Measurements from ENCODE around the gene TCF12. TPM values are rescaled to one million over a fixed set of nuclear protein-coding genes. Genes with fewer than 3 reads are reported as not detected.

TCF12 gene
- total RNA-seq, 4 donors from 2014 or later, result 50.5 to 117 (median 89.8) TPM

DNA sequence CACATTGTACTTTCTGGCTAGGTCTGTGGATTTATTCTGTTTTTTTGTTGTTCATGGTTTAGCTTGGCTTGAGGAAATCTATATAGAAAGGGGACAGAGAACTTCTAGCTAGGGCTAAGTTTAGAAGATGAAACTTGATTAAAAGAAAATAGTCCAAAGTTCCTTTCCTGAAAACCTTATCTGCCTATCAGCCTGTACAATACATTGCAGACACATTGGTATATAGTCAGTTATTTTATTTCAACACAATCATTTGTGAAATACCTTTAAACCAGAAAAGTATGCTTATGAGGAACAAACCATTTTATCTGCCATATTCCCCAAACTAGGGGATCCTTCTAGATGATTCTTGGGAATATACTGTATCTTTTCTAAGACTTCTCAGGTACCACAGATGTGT is 310.6 kb downstream of the TCF12 start:
- TF ChIP-seq POLR2A (IDR thresholded peaks at IDR 0.05), result no peak
- TF ChIP-seq, protein P1, sequence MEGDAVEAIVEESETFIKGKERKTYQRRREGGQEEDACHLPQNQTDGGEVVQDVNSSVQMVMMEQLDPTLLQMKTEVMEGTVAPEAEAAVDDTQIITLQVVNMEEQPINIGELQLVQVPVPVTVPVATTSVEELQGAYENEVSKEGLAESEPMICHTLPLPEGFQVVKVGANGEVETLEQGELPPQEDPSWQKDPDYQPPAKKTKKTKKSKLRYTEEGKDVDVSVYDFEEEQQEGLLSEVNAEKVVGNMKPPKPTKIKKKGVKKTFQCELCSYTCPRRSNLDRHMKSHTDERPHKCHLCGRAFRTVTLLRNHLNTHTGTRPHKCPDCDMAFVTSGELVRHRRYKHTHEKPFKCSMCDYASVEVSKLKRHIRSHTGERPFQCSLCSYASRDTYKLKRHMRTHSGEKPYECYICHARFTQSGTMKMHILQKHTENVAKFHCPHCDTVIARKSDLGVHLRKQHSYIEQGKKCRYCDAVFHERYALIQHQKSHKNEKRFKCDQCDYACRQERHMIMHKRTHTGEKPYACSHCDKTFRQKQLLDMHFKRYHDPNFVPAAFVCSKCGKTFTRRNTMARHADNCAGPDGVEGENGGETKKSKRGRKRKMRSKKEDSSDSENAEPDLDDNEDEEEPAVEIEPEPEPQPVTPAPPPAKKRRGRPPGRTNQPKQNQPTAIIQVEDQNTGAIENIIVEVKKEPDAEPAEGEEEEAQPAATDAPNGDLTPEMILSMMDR (IDR thresholded peaks at IDR 0.05), result no peak
- H3K4me3 ChIP-seq (ENCODE audit: low read depth, poor library complexity, severe bottlenecking), result no peak overlapping the region
- intact Hi-C loops (cut with DNase I; ENCODE audit: low total_unique reads), result no loop called here
- no peak for DNase-seq (ENCODE audit: low spot score in 2 of 2)

GRCh38 chr15:57231559-57231958 is 313.1 kb downstream of the TCF12 start:
- intact Hi-C loops (cut with DNase I; ENCODE audit: low total_unique reads), result no loop called here
- DNase-seq (ENCODE audit: low spot score in 2 of 2), result no peak
- no peak overlapping the region for H3K4me3 ChIP-seq (ENCODE audit: low read depth, poor library complexity, severe bottlenecking)
- no peak for TF ChIP-seq POLR2A (IDR thresholded peaks at IDR 0.05)
- TF ChIP-seq, protein P1 (IDR thresholded peaks at IDR 0.05), result no peak
- 96 to 98% methylated on average over 1 of the region's 1 CpG for WGBS, 2 donors

DNA sequence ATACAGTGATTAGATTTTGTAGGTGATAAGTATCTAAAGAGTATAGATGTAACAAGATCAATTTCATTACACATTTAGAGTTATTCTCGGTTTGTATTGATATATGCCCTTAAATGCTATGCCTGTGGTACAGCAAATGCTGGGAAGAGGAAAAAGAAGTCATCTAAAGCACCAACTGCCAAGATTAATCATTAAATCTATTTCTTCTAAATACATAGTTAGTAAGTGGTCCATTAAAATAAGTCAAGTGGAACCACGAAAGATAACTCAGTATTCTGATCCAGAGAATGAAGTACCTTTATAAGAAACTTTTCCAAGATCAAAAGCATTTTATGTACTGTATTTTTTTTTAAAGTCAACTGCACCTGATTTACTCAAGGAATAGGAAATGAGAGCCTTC is 315.7 kb downstream of the TCF12 start:
- TF ChIP-seq, protein P1 (IDR thresholded peaks at IDR 0.05), result no peak
- no peak for TF ChIP-seq POLR2A (IDR thresholded peaks at IDR 0.05)
- no peak overlapping the region for H3K4me3 ChIP-seq (ENCODE audit: low read depth, poor library complexity, severe bottlenecking)
- DNase-seq (ENCODE audit: low spot score in 2 of 2), result no peak
- intact Hi-C loops (cut with DNase I; ENCODE audit: low total_unique reads), result no loop called here
- 88 to 91% methylated on average over 2 of the region's 2 CpGs for WGBS, 2 donors

DNA sequence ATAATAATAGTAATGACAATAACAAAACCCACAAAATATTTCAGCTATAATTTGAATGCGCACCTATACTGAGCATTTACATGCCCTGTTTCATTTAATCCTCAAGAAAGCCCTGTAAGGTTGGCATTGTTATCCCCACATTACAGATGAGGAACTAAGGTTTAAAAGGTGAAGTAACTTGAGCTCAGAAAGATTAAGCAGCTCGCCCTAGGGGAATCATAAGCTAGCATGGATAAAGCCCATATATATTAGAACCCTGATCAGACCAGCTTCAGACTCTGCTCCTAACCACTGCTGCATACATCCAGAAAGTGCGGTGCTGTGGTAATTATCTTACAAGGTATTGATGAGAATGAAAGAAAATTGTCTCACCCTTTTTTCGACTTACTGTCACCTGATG is 316.7 kb downstream of the TCF12 start:
- WGBS, 2 donors, result 92 to 95% methylated on average over 4 of the region's 4 CpGs
- DNase-seq (ENCODE audit: low spot score in 2 of 2), result no peak
- no peak overlapping the region for H3K4me3 ChIP-seq (ENCODE audit: low read depth, poor library complexity, severe bottlenecking)
- TF ChIP-seq, protein P1 (IDR thresholded peaks at IDR 0.05), result no peak
- no peak for TF ChIP-seq POLR2A (IDR thresholded peaks at IDR 0.05)
- intact Hi-C loops (cut with DNase I; ENCODE audit: low total_unique reads), result no loop called here

- TF ChIP-seq, protein P1 (IDR thresholded peaks at IDR 0.05), result no peak
- no peak for TF ChIP-seq POLR2A (IDR thresholded peaks at IDR 0.05)
Observed at GRCh38 chr15:57235873-57236272, 317.4 kb downstream of the TCF12 start.

DNA sequence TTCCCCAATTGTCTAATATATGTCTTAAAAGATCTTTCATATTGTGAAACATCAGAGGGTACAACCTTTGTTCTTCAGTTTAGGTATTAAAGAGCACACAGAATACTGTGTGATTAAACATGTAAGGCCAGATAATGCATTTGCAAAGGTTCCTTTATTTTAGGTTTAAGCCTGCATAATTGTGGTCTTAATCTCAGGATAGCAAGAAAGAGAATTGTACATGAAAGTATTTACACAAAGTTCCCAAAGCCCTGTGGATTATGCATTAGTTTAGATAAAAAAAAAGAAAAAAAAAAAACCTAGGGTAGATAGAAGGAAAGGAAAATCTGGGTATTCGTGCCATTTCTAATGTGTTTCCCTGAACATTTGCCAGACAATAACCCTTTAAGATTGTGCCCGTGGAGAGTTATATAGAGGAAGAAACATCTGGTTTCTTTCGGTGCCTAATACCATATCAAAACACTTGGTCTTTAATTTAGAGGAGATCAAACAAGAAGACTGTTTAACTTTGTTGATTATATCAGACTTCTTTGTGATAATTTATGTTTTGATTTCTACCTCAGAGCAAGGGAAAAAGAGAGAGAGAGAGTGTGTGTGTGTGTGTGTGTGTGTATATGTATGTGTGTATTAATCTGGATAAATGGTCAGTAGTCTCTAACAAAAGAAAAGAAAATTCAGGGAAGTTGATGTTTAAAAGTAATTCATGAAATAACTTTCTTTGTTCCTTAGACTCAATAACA is 318.3 kb downstream of the TCF12 start:
- intact Hi-C loops (cut with DNase I; ENCODE audit: low total_unique reads), result no loop called here
- TF ChIP-seq POLR2A (IDR thresholded peaks at IDR 0.05), result no peak
- TF ChIP-seq, protein P1 (IDR thresholded peaks at IDR 0.05), result no peak
- H3K4me3 ChIP-seq (ENCODE audit: low read depth, poor library complexity, severe bottlenecking), result no peak overlapping the region
- no peak for DNase-seq (ENCODE audit: low spot score in 2 of 2)
- 55 to 61% methylated on average over 3 of the region's 3 CpGs for WGBS, 2 donors

More at GRCh38 chr15:57235873-57236272, 317.4 kb downstream of the TCF12 start:
- DNase-seq (ENCODE audit: low spot score in 2 of 2), result no peak
- intact Hi-C loops (cut with DNase I; ENCODE audit: low total_unique reads), result no loop called here
- no peak overlapping the region for H3K4me3 ChIP-seq (ENCODE audit: low read depth, poor library complexity, severe bottlenecking)
- 77 to 80% methylated on average over 4 of the region's 4 CpGs for WGBS, 2 donors
